ENCODE measurements around the gene TIRAP. TPM values are rescaled to one million over a fixed set of nuclear protein-coding genes. Genes with fewer than 3 reads are reported as not detected.
A peak's percentile ranks its signal among the peaks of the same experiment; 100 is the strongest.

TIRAP gene
- total RNA-seq, 2 donors from 2014 or later, result 8.3 to 13.5 TPM

- H3K27ac ChIP-seq, result no peak overlapping the region
- peak; percentile 72 for ATAC-seq
- no peak overlapping the region for H3K4me3 ChIP-seq
- 62 to 67% methylated on average over 12 of the region's 12 CpGs for WGBS, 2 donors
- H3K4me1 ChIP-seq, result peaks cover 10% of the 10 kb centered on the region
- no peaks in the 10 kb centered on the region for H3K27me3 ChIP-seq
- H3K36me3 ChIP-seq (replicated peaks in 1 of 2; ENCODE audit: insufficient read depth in 1 of 2, low read depth in 2 of 2), result no peaks in the 10 kb centered on the region
- H3K9me3 ChIP-seq, result no peaks in the 10 kb centered on the region
- TF ChIP-seq POLR2A (IDR thresholded peaks at IDR 0.05) (no peak), CTCF (IDR thresholded peaks at IDR 0.05) (peak; percentile 69 to 84 (median 82))
- peak; percentile 67 to 81 (median 72) for DNase-seq
- intact Hi-C loops (cut with DNase I), result loop anchor here (5.0 kb wide), 1 partner anchor 167 kb away; no protein-coding TSS in a partner anchor
Observed at GRCh38 chr11:126310200-126310991, 27.5 kb downstream of the TIRAP start.

- DNase-seq, result no peak
- Histone ChIP-seq H3K9me3 (no peaks in the 10 kb centered on the region), H3K27ac (no peak overlapping the region), H3K27me3 (no peaks in the 10 kb centered on the region), H3K36me3 (replicated peaks in 1 of 2; ENCODE audit: insufficient read depth in 1 of 2, low read depth in 2 of 2) (no peaks in the 10 kb centered on the region), H3K4me1 (peaks cover 6% of the 10 kb centered on the region), H3K4me3 (no peak overlapping the region)
- TF ChIP-seq CTCF (IDR thresholded peaks at IDR 0.05), result no peak
- TF ChIP-seq POLR2A (IDR thresholded peaks at IDR 0.05), result no peak
- intact Hi-C loops (cut with DNase I), result loop anchor here (5.0 kb wide), 1 partner anchor 166 kb away; no protein-coding TSS in a partner anchor
- 75% methylated on average over 6 of the region's 6 CpGs for WGBS, 2 donors
- no peak for ATAC-seq
Observed at GRCh38 chr11:126310992-126311310, 28.1 kb downstream of the TIRAP start.

DNA sequence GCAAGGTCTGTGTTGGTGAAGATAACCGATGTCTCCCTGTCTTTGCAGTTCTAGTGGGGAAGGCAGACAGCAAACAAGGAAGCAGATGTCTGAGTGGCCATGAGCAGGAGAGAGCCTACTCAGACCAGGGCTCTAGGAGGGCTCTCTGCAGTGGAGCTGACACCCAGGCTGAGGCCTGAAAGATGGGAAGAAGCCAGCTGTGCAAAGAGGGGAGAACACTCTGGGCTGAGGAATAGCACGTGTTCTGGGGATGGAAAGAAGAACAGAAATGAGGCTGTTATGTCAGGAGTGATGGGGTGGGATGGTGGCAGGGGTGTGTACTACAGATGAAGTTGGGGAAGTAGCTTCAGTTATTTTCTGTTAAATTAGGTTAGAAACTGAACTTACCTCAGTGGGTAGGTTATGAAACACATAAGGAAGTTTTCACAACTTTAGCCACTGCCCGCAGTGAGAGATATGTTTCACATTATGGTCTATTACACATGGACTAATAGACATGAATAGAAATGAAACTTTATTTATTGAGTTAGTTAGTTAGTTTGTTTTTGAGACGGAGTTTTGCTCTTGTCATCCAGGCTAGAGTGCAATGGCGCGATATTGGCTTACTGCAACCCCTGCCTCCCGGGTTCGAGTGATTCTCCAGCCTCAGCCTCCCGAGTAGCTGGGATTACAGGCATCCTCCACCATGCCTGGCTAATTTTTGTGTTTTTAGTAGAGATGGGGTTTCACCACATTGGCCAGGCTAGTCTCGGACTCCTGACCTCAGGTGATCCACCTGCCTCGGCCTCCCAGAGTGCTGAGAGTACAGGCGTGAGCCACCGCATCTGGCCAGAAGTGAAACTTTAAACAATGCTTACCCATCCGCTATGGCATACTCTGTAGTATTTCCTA, 28.8 kb downstream of the TIRAP start:
- no peaks in the 10 kb centered on the region for H3K27me3 ChIP-seq
- H3K9me3 ChIP-seq, result no peaks in the 10 kb centered on the region
- H3K4me3 ChIP-seq, result no peak overlapping the region
- peak in 1 of 7 experiments; percentile 10 for TF ChIP-seq CTCF (IDR thresholded peaks at IDR 0.05)
- no peak for TF ChIP-seq POLR2A (IDR thresholded peaks at IDR 0.05)
- H3K27ac ChIP-seq, result no peak overlapping the region
- no peaks in the 10 kb centered on the region for H3K36me3 ChIP-seq (replicated peaks in 1 of 2; ENCODE audit: insufficient read depth in 1 of 2, low read depth in 2 of 2)
- no peak for ATAC-seq
- 74 to 91% methylated on average over 14 of the region's 14 CpGs for WGBS, 2 donors
- no peak for DNase-seq
- intact Hi-C loops (cut with DNase I), result loop anchor here (5.0 kb wide), 1 partner anchor 166 kb away; no protein-coding TSS in a partner anchor
- peaks cover 6% of the 10 kb centered on the region for H3K4me1 ChIP-seq

GRCh38 chr11:126312961-126313360, 30.1 kb downstream of the TIRAP start:
- H3K4me3 ChIP-seq, result no peak overlapping the region
- WGBS, 2 donors, result 70 to 86% methylated on average over 8 of the region's 8 CpGs
- no peak overlapping the region for H3K27ac ChIP-seq
- no peaks in the 10 kb centered on the region for H3K27me3 ChIP-seq
- TF ChIP-seq POLR2A (IDR thresholded peaks at IDR 0.05), result no peak
- TF ChIP-seq CTCF (IDR thresholded peaks at IDR 0.05), result no peak
- peaks cover 9% of the 10 kb centered on the region for H3K4me1 ChIP-seq
- intact Hi-C loops (cut with DNase I), result loop anchor here (5.0 kb wide), 1 partner anchor 164 kb away; no protein-coding TSS in a partner anchor
- H3K9me3 ChIP-seq, result no peaks in the 10 kb centered on the region
- ATAC-seq (no peak), DNase-seq (no peak)
- H3K36me3 ChIP-seq (replicated peaks in 1 of 2; ENCODE audit: insufficient read depth in 1 of 2, low read depth in 2 of 2), result no peaks in the 10 kb centered on the region
